ENCODE data around the gene STX7. TPM values are rescaled to one million over a fixed set of nuclear protein-coding genes. Genes with fewer than 3 reads are reported as not detected.

Gene STX7
- total and polyA plus RNA-seq, 11 donors: 6.7 to 78.8 (median 51.3) TPM

DNA sequence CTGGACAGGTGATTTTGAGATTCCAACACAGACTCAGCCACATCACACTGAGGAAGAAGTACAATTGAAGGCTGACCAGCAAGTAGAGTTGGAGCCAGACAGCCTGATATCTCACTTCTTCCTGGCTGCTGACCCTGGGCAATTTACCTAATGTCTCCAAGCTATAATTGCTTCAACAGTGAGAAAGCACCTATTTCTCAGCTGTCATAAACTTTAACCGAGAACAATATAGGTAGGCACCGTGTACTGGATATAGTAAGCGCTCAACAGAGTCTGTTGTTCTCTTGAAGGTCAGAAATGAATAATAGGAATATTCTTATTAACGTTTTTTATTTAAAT is 28.3 kb downstream of the STX7 start:
- H3K9me3 ChIP-seq: peaks cover 0 to 5% (median 0%) of the 10 kb centered on the region in 12 donors
- DNase-seq (no peak), ATAC-seq (no peak)
- WGBS, 4 donors: 84 to 90% (median 87%) methylated on average over 4 of the region's 4 CpGs
- no peak overlapping the region for H3K27ac ChIP-seq
- intact Hi-C loops (cut with DNase I): loop anchor here (1.0 to 10.0 kb wide), 9 partner anchors 182 to 570 kb away; no protein-coding TSS in a partner anchor
- H3K36me3 ChIP-seq: peaks cover 0 to 4% (median 0%) of the 10 kb centered on the region in 9 donors
- TF ChIP-seq, protein P1, sequence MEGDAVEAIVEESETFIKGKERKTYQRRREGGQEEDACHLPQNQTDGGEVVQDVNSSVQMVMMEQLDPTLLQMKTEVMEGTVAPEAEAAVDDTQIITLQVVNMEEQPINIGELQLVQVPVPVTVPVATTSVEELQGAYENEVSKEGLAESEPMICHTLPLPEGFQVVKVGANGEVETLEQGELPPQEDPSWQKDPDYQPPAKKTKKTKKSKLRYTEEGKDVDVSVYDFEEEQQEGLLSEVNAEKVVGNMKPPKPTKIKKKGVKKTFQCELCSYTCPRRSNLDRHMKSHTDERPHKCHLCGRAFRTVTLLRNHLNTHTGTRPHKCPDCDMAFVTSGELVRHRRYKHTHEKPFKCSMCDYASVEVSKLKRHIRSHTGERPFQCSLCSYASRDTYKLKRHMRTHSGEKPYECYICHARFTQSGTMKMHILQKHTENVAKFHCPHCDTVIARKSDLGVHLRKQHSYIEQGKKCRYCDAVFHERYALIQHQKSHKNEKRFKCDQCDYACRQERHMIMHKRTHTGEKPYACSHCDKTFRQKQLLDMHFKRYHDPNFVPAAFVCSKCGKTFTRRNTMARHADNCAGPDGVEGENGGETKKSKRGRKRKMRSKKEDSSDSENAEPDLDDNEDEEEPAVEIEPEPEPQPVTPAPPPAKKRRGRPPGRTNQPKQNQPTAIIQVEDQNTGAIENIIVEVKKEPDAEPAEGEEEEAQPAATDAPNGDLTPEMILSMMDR (IDR thresholded peaks at IDR 0.05): no peak
- TF ChIP-seq POLR2A (IDR thresholded peaks at IDR 0.05): no peak
- no peak overlapping the region for H3K4me3 ChIP-seq
- H3K27me3 ChIP-seq: no peaks in the 10 kb centered on the region
- peaks cover 0 to 40% (median 22%) of the 10 kb centered on the region in 12 donors for H3K4me1 ChIP-seq

GRCh38 chr6:132483779-132484679 is 28.9 kb downstream of the STX7 start:
- intact Hi-C loops (cut with DNase I): loop anchor here in 9 of 10 donors (1.0 to 10.0 kb wide), 9 partner anchors 182 to 569 kb away; no protein-coding TSS in a partner anchor
- WGBS, 4 donors: 25 to 32% (median 28%) methylated on average over 9 of the region's 9 CpGs
- Histone ChIP-seq H3K9me3 (peaks cover 0 to 5% (median 0%) of the 10 kb centered on the region in 12 donors), H3K4me3 (no peak overlapping the region), H3K36me3 (peaks cover 0 to 4% (median 0%) of the 10 kb centered on the region in 9 donors), H3K27ac (no peak overlapping the region), H3K27me3 (no peaks in the 10 kb centered on the region), H3K4me1 (peaks cover 0 to 33% (median 18%) of the 10 kb centered on the region in 12 donors)
- DNase-seq (peak in 2 of 5 donors; percentile 29 to 42), ATAC-seq (peak in 3 of 4 donors; percentile 65 to 79 (median 72))
- TF ChIP-seq POLR2A (IDR thresholded peaks at IDR 0.05): no peak
- TF ChIP-seq, protein P1 (IDR thresholded peaks at IDR 0.05): peak; percentile 60 to 83 (median 76)

DNA sequence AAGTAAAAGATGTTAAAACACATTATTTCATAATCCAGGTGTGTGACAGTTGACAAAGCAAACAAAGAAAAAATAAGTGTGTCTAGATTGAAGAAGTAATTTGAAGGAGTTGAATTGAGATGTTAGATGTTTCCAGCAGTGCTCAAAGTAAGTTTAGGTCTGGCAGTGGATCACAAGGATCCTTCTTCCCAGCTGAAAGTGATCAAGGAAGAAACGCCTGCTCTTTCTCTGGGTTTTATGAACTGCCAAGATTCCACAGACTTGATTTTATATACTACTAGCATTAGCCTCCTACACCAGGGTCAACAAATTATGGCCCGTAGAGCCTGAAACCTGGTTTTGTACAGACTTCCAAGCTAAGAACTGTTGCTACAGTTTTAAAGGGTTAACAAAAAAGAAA is 30.3 kb downstream of the STX7 start:
- no peak for DNase-seq
- Histone ChIP-seq H3K27ac (no peak overlapping the region), H3K4me1 (peaks cover 0 to 43% (median 23%) of the 10 kb centered on the region in 12 donors), H3K9me3 (peaks cover 0 to 5% (median 0%) of the 10 kb centered on the region in 12 donors), H3K27me3 (no peaks in the 10 kb centered on the region), H3K4me3 (no peak overlapping the region), H3K36me3 (peaks cover 0 to 4% (median 0%) of the 10 kb centered on the region in 9 donors)
- intact Hi-C loops (cut with DNase I): loop anchor here in 7 of 10 donors (5.0 to 10.0 kb wide), 5 partner anchors 180 to 568 kb away; no protein-coding TSS in a partner anchor
- ATAC-seq: no peak
- TF ChIP-seq, protein P1 (IDR thresholded peaks at IDR 0.05): no peak
- no peak for TF ChIP-seq POLR2A (IDR thresholded peaks at IDR 0.05)
- WGBS, 4 donors: 66 to 87% (median 75%) methylated on average over 2 of the region's 2 CpGs

GRCh38 chr6:132481189-132481588 is 31.7 kb downstream of the STX7 start:
- no peak overlapping the region for H3K27ac ChIP-seq
- ATAC-seq (no peak), DNase-seq (no peak)
- intact Hi-C loops (cut with DNase I): loop anchor here in 7 of 10 donors (5.0 to 10.0 kb wide), 5 partner anchors 179 to 566 kb away; no protein-coding TSS in a partner anchor
- H3K4me3 ChIP-seq: no peak overlapping the region
- H3K4me1 ChIP-seq: peaks cover 0 to 51% (median 24%) of the 10 kb centered on the region in 12 donors
- H3K9me3 ChIP-seq: peaks cover 0 to under 1% (median 0%) of the 10 kb centered on the region in 12 donors
- peaks cover 0 to 4% (median 0%) of the 10 kb centered on the region in 9 donors for H3K36me3 ChIP-seq
- TF ChIP-seq, protein P1 (IDR thresholded peaks at IDR 0.05): no peak
- no peak for TF ChIP-seq POLR2A (IDR thresholded peaks at IDR 0.05)
- no peaks in the 10 kb centered on the region for H3K27me3 ChIP-seq
